ENCODE data around the gene HSF2BP. TPM values are rescaled to one million over a fixed set of nuclear protein-coding genes. Genes with fewer than 3 reads are reported as not detected.

The HSF2BP gene
- total and polyA plus RNA-seq, 2 of the 8 experiments (the other 6 are each of a cell fraction or from before 2014, with no cell fraction given): 0.51 to 0.93 TPM

- Histone ChIP-seq H3K18ac (ENCODE audit: extremely low read depth, low read length) (no peak overlapping the region), H3K27ac (ENCODE audit: low read depth, low read length) (no peak overlapping the region), H3K56ac (replicated peaks; ENCODE audit: insufficient read length, low read depth, low read length) (no peak overlapping the region), H3K4me2 (ENCODE audit: insufficient read depth in 1 of 2, low read depth in 2 of 2, low read length in 2 of 2) (no peak overlapping the region), H3K14ac (ENCODE audit: insufficient read length) (no peak overlapping the region), H3K27me3 (replicated peaks in 1 of 4; ENCODE audit: control insufficient read depth in 3 of 4, extremely low read depth in 1 of 4, insufficient read depth in 3 of 4, low read length in 3 of 4) (no peaks in the 10 kb centered on the region), H3K4me1 (replicated peaks in 1 of 4; ENCODE audit: control insufficient read depth in 3 of 4, insufficient read depth in 4 of 4, low read length in 3 of 4) (no peaks in the 10 kb centered on the region), H3K36me3 (ENCODE audit: control insufficient read depth in 2 of 4, insufficient read depth in 4 of 4, low read length in 3 of 4) (no peaks in the 10 kb centered on the region), H2AK5ac (ENCODE audit: low read depth, low read length) (no peak overlapping the region), H4K5ac (ENCODE audit: insufficient read length, low read depth, low read length) (no peak overlapping the region), H2BK120ac (replicated peaks; ENCODE audit: low read depth, low read length) (no peak overlapping the region), H3K9me3 (ENCODE audit: insufficient read depth in 2 of 2, low read depth in 1 of 2, low read length in 1 of 2) (no peaks in the 10 kb centered on the region), H2BK5ac (ENCODE audit: low read depth, low read length) (no peak overlapping the region), H3K79me2 (ENCODE audit: control insufficient read depth in 1 of 2, insufficient read depth in 2 of 2, low read length in 2 of 2) (no peaks in the 10 kb centered on the region), H3K23me2 (ENCODE audit: low read depth, low read length) (no peaks in the 10 kb centered on the region), H3K4ac (replicated peaks; ENCODE audit: insufficient read length, low read depth, low read length) (no peak overlapping the region), H4K20me1 (replicated peaks in 1 of 2; ENCODE audit: control insufficient read depth in 1 of 2, insufficient read depth in 2 of 2, low read length in 2 of 2) (no peaks in the 10 kb centered on the region), H4K91ac (replicated peaks; ENCODE audit: insufficient read length, low read length) (no peak overlapping the region), H3K4me3 (ENCODE audit: extremely low read depth in 1 of 4, insufficient read depth in 2 of 4, low read depth in 3 of 4, low read length in 4 of 4) (no peak overlapping the region), H3K23ac (ENCODE audit: insufficient read length) (no peak overlapping the region), H2BK20ac (ENCODE audit: low read length) (no peak overlapping the region), H4K8ac (ENCODE audit: extremely low read depth, insufficient read depth, low read length) (no peak overlapping the region), H2BK12ac (ENCODE audit: low read depth, low read length) (no peak overlapping the region), H3K9ac (replicated peaks in 1 of 4; ENCODE audit: extremely low read depth in 1 of 4, low read depth in 3 of 4, low read length in 3 of 4) (no peak overlapping the region), H2AFZ (ENCODE audit: low read length) (0 out of 2 replicates have a peak overlapping the region, but pooled peaks have one; percentile 10), H3K79me1 (ENCODE audit: low read depth, low read length) (no peaks in the 10 kb centered on the region), H2BK15ac (ENCODE audit: low read length) (no peak overlapping the region)
- 88% methylated on average over 5 of the region's 5 CpGs; no CpG with 5 or more reads in 1 of the 2 experiments for WGBS, 2 experiments (ENCODE audit: extremely low coverage in 1 of 2, insufficient coverage in 1 of 2, insufficient read length in 1 of 2, insufficient replicate concordance in 2 of 2, low coverage in 1 of 2, low lambda C conversion rate in 2 of 2, missing lambda C conversion rate in 1 of 2)
- POLR2A ChIA-PET (ENCODE audit: partially characterized antibody): interaction anchor here (1.6 kb wide), 1 partner anchor 62 kb away, joined by 3 read pairs; the partner anchor contains the start of genes HSF2BP and RRP1B
- CTCF ChIA-PET (ENCODE audit: partially characterized antibody): interaction anchor here (0.6 to 4.6 kb wide), 4 partner anchors 15 to 51 kb away, joined by 3 to 32 read pairs (median 3); no protein-coding TSS in a partner anchor
- DNase-seq (ENCODE audit: low read depth in 1 of 2, low spot score in 2 of 2) (no peak), FAIRE-seq (no peak)
- TF ChIP-seq CHD1 (IDR thresholded peaks at IDR 0.05; ENCODE audit: low read depth, low read length) (no peak), NRF1 (IDR thresholded peaks at IDR 0.05; ENCODE audit: low read depth, low read length) (no peak), ZNF274 (IDR thresholded peaks at IDR 0.05; ENCODE audit: borderline replicate concordance, extremely low read depth, low read length) (no peak), SIN3A (conservative IDR thresholded peaks at IDR 0.05 in 1 of 2, IDR thresholded peaks at IDR 0.05 in 1 of 2; ENCODE audit: low read depth in 1 of 2, low read length in 2 of 2) (no peak), JUN (IDR thresholded peaks at IDR 0.05; ENCODE audit: low read depth, low read length) (no peak), GABPA (IDR thresholded peaks at IDR 0.05; ENCODE audit: borderline replicate concordance, insufficient read depth, low read length) (no peak), CREB1 (IDR thresholded peaks at IDR 0.05) (no peak)
Measured at GRCh38 chr21:43596616-43597015, 62.7 kb downstream of the HSF2BP start.
